Measurements from ENCODE around the gene STX8.
A peak's percentile ranks its signal among the peaks of the same experiment; 100 is the strongest.

Gene STX8

DNA sequence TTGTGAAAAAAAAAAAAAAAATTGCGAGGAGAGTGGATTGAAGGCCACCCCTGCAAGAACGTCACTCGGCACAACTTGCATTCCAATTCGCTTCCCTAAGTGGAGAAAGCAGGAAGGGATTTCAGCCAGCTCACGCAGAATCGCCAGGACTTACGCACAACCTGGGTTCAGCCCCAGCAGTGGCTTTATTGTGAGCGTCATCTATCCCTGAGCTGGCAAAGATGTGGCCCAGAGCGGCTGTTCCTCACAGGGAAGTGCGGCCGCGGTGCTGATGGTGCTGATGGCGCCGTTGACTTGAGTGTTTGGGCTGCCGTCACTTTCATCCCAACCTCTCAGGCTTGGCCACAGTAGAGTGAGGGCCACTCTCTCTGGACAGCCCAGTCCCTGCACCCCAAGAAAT, 356.7 kb downstream of the STX8 start:
- peak; percentile 15 to 62 for DNase-seq
- WGBS (ENCODE audit: extremely low coverage, insufficient coverage, insufficient read length): no CpG with 5 or more reads among the region's 15 CpGs
- no peak overlapping the region for H4K12ac ChIP-seq (ENCODE audit: low read depth, low read length)

DNA sequence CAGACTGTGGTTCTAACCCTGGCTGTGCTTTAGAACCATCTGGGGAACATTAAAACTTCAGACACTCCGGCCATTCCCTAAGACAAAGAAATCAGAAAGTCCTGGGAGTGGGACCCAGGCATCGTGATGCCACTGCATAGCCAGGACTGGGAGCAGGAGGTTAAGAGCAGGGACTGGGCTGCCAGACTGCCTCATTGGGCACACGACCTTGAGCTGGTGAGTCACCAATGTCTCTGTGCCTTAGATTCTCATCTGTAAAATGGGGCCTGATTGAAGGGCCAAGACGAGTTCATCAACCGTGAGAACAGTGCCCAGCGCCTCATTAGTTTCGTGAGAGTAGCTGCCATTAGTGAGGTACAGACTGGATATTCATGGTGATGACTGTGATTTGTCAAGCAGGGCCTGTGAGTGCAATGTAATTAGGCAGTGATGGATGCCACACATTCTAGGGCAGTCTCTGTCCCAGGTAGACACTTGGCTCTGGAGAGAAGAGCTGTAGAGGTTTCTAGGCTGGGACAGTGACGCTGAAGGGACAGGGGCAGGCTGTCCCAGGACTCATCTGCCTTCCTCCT, 357.5 kb downstream of the STX8 start:
- Histone ChIP-seq H3K27me3 (ENCODE audit: insufficient read depth, low read length) (no peaks in the 10 kb centered on the region), H3K4me2 (ENCODE audit: low read length) (peak overlapping the region; percentile 4), H3K36me3 (ENCODE audit: control insufficient read depth in 1 of 2, insufficient read depth in 2 of 2, low read length in 2 of 2) (no peaks in the 10 kb centered on the region), H3K79me1 (ENCODE audit: low read length) (peaks cover 21% of the 10 kb centered on the region), H3K14ac (ENCODE audit: low read length) (peak overlapping the region; percentile 62), H4K12ac (ENCODE audit: low read depth, low read length) (no peak overlapping the region), H3K23ac (ENCODE audit: low read length) (no peak overlapping the region), H4K8ac (ENCODE audit: low read depth, low read length) (peak overlapping the region; percentile 31), H4K91ac (ENCODE audit: low read depth, low read length) (peak overlapping the region; percentile 93), H2AFZ (ENCODE audit: insufficient read depth, low read length, poor library complexity) (no peak overlapping the region), H2BK12ac (ENCODE audit: low read length) (peak overlapping the region; percentile 90), H3K9me3 (ENCODE audit: insufficient read depth, low read depth, low read length) (peaks cover 3% of the 10 kb centered on the region), H3K27ac (ENCODE audit: low read depth, low read length) (peak overlapping the region; percentile 84), H3K79me2 (ENCODE audit: control insufficient read depth, insufficient read depth, low read length, poor library complexity) (no peaks in the 10 kb centered on the region), H3K9ac (ENCODE audit: low read length) (no peak overlapping the region), H3K18ac (ENCODE audit: low read length) (peak overlapping the region; percentile 37), H2BK120ac (ENCODE audit: insufficient read depth, low read length, poor library complexity) (peak overlapping the region; percentile 91), H3K4me3 (ENCODE audit: low read depth, low read length) (no peak overlapping the region), H3K4ac (ENCODE audit: low read depth, low read length) (peak overlapping the region; percentile 32), H2AK5ac (ENCODE audit: low read length) (peak overlapping the region; percentile 75), H2BK5ac (ENCODE audit: low read depth, low read length, poor library complexity) (peak overlapping the region; percentile 80), H3K4me1 (ENCODE audit: control insufficient read depth in 1 of 2, insufficient read depth in 2 of 2, low read length in 2 of 2) (peaks cover 29 to 33% of the 10 kb centered on the region in 2 experiments)
- no CpG with 5 or more reads among the region's 8 CpGs for WGBS (ENCODE audit: extremely low coverage, insufficient coverage, insufficient read length)
- peak; percentile 33 to 50 for DNase-seq

More for the DNA sequence above, 356.7 kb downstream of the STX8 start:
- H2BK120ac ChIP-seq (ENCODE audit: insufficient read depth, low read length, poor library complexity): no peak overlapping the region
- peak overlapping the region; percentile 9 for H4K91ac ChIP-seq (ENCODE audit: low read depth, low read length)
- H3K4me1 ChIP-seq (ENCODE audit: control insufficient read depth in 1 of 2, insufficient read depth in 2 of 2, low read length in 2 of 2): peaks cover 29 to 33% of the 10 kb centered on the region in 2 experiments
- no peak overlapping the region for H2AFZ ChIP-seq (ENCODE audit: insufficient read depth, low read length, poor library complexity)
- no peak overlapping the region for H3K18ac ChIP-seq (ENCODE audit: low read length)
- no peak overlapping the region for H3K4me3 ChIP-seq (ENCODE audit: low read depth, low read length)
- no peaks in the 10 kb centered on the region for H3K79me2 ChIP-seq (ENCODE audit: control insufficient read depth, insufficient read depth, low read length, poor library complexity)
- no peak overlapping the region for H3K9ac ChIP-seq (ENCODE audit: low read length)
- H3K14ac ChIP-seq (ENCODE audit: low read length): no peak overlapping the region
- peaks cover 21% of the 10 kb centered on the region for H3K79me1 ChIP-seq (ENCODE audit: low read length)
- H3K27ac ChIP-seq (ENCODE audit: low read depth, low read length): no peak overlapping the region
- H2BK12ac ChIP-seq (ENCODE audit: low read length): peak overlapping the region; percentile 73
- peak overlapping the region; percentile 45 for H2AK5ac ChIP-seq (ENCODE audit: low read length)
- H4K8ac ChIP-seq (ENCODE audit: low read depth, low read length): peak overlapping the region; percentile 20
- no peaks in the 10 kb centered on the region for H3K27me3 ChIP-seq (ENCODE audit: insufficient read depth, low read length)
- H3K9me3 ChIP-seq (ENCODE audit: insufficient read depth, low read depth, low read length): peaks cover 3% of the 10 kb centered on the region
- no peak overlapping the region for H3K23ac ChIP-seq (ENCODE audit: low read length)
- H3K36me3 ChIP-seq (ENCODE audit: control insufficient read depth in 1 of 2, insufficient read depth in 2 of 2, low read length in 2 of 2): no peaks in the 10 kb centered on the region
- H3K4me2 ChIP-seq (ENCODE audit: low read length): no peak overlapping the region
- H3K4ac ChIP-seq (ENCODE audit: low read depth, low read length): no peak overlapping the region
- H2BK5ac ChIP-seq (ENCODE audit: low read depth, low read length, poor library complexity): no peak overlapping the region

DNA sequence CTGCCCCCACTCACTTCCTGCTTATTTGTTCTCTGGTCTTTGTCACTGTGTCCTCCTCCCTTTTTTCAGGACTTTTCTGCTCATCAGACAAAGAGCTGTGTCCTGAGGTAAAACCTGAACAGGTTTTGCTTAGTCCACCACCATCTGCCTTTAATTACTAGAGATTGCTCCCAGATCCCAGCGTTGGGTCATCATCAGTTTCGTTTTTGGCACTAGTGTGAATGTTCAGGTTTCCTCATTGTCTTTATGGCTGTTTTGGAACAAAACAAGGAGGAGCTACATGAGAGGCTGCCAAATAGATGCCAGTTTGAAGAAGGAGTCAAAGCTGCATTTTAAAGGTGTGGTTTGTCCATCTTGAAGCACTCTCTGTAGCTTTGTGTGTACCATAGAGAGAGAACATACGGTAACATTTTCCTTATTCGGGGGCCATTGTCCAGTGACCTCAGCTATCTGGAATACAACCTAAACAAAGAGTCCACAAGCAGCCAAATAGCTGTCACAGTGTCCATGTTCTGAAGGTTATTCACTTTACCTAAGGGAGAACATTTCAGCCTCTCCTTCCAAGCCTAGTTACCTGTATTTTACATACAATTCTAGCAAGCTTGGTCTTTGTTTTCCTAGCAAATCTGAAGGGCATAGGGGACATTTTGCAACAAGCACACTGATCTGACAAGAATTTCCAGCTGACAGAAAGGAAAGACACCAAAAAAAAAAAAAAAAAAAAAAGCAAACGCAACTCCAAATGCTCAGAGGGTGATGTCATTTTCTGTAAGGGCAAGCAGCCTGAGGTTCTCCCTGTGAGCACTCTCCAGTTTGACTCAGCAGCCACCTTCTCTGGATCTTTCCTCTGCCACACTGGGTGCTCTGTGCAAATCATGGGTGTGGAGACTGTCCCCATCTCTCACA, 358.2 kb downstream of the STX8 start:
- Histone ChIP-seq H2AK5ac (ENCODE audit: low read length) (peak overlapping the region; percentile 75), H4K8ac (ENCODE audit: low read depth, low read length) (peak overlapping the region; percentile 31), H2AFZ (ENCODE audit: insufficient read depth, low read length, poor library complexity) (no peak overlapping the region), H3K9ac (ENCODE audit: low read length) (no peak overlapping the region), H3K23ac (ENCODE audit: low read length) (no peak overlapping the region), H3K18ac (ENCODE audit: low read length) (peak overlapping the region; percentile 37), H3K4me1 (ENCODE audit: control insufficient read depth in 1 of 2, insufficient read depth in 2 of 2, low read length in 2 of 2) (peaks cover 29 to 33% of the 10 kb centered on the region in 2 experiments), H3K27ac (ENCODE audit: low read depth, low read length) (peak overlapping the region; percentile 84), H3K36me3 (ENCODE audit: control insufficient read depth in 1 of 2, insufficient read depth in 2 of 2, low read length in 2 of 2) (no peaks in the 10 kb centered on the region), H2BK12ac (ENCODE audit: low read length) (peak overlapping the region; percentile 90), H2BK5ac (ENCODE audit: low read depth, low read length, poor library complexity) (peak overlapping the region; percentile 80), H3K9me3 (ENCODE audit: insufficient read depth, low read depth, low read length) (peaks cover 3% of the 10 kb centered on the region), H3K4me2 (ENCODE audit: low read length) (peak overlapping the region; percentile 34), H4K91ac (ENCODE audit: low read depth, low read length) (peak overlapping the region; percentile 93), H3K79me2 (ENCODE audit: control insufficient read depth, insufficient read depth, low read length, poor library complexity) (no peaks in the 10 kb centered on the region), H3K4me3 (ENCODE audit: low read depth, low read length) (no peak overlapping the region), H3K79me1 (ENCODE audit: low read length) (peaks cover 21% of the 10 kb centered on the region), H4K12ac (ENCODE audit: low read depth, low read length) (no peak overlapping the region), H3K27me3 (ENCODE audit: insufficient read depth, low read length) (no peaks in the 10 kb centered on the region), H3K4ac (ENCODE audit: low read depth, low read length) (no peak overlapping the region), H2BK120ac (ENCODE audit: insufficient read depth, low read length, poor library complexity) (peak overlapping the region; percentile 91), H3K14ac (ENCODE audit: low read length) (peak overlapping the region; percentile 62)
- peak; percentile 73 to 96 for DNase-seq
- WGBS (ENCODE audit: extremely low coverage, insufficient coverage, insufficient read length): no CpG with 5 or more reads among the region's 5 CpGs

GRCh38 chr17:9215465-9215864, 360.2 kb downstream of the STX8 start:
- H3K4me3 ChIP-seq (ENCODE audit: low read depth, low read length): no peak overlapping the region
- H3K27me3 ChIP-seq (ENCODE audit: insufficient read depth, low read length): no peaks in the 10 kb centered on the region
- no peaks in the 10 kb centered on the region for H3K79me2 ChIP-seq (ENCODE audit: control insufficient read depth, insufficient read depth, low read length, poor library complexity)
- H2BK120ac ChIP-seq (ENCODE audit: insufficient read depth, low read length, poor library complexity): no peak overlapping the region
- peaks cover 28 to 32% of the 10 kb centered on the region in 2 experiments for H3K4me1 ChIP-seq (ENCODE audit: control insufficient read depth in 1 of 2, insufficient read depth in 2 of 2, low read length in 2 of 2)
- no peak for DNase-seq
- H2BK12ac ChIP-seq (ENCODE audit: low read length): no peak overlapping the region
- peaks cover 3% of the 10 kb centered on the region for H3K9me3 ChIP-seq (ENCODE audit: insufficient read depth, low read depth, low read length)
- H3K36me3 ChIP-seq (ENCODE audit: control insufficient read depth in 1 of 2, insufficient read depth in 2 of 2, low read length in 2 of 2): no peaks in the 10 kb centered on the region
- no peak overlapping the region for H4K12ac ChIP-seq (ENCODE audit: low read depth, low read length)
- H3K23ac ChIP-seq (ENCODE audit: low read length): no peak overlapping the region
- H2AFZ ChIP-seq (ENCODE audit: insufficient read depth, low read length, poor library complexity): no peak overlapping the region
- no peak overlapping the region for H4K91ac ChIP-seq (ENCODE audit: low read depth, low read length)
- no peak overlapping the region for H3K27ac ChIP-seq (ENCODE audit: low read depth, low read length)
- H3K79me1 ChIP-seq (ENCODE audit: low read length): peaks cover 21% of the 10 kb centered on the region
- H4K8ac ChIP-seq (ENCODE audit: low read depth, low read length): no peak overlapping the region
- no peak overlapping the region for H3K14ac ChIP-seq (ENCODE audit: low read length)
- H3K9ac ChIP-seq (ENCODE audit: low read length): no peak overlapping the region
- H3K4ac ChIP-seq (ENCODE audit: low read depth, low read length): no peak overlapping the region
- no peak overlapping the region for H2AK5ac ChIP-seq (ENCODE audit: low read length)
- no peak overlapping the region for H2BK5ac ChIP-seq (ENCODE audit: low read depth, low read length, poor library complexity)
- H3K4me2 ChIP-seq (ENCODE audit: low read length): no peak overlapping the region
- no peak overlapping the region for H3K18ac ChIP-seq (ENCODE audit: low read length)
